ENCODE results near the gene CCNH. TPM values are rescaled to one million over a fixed set of nuclear protein-coding genes. Genes with fewer than 3 reads are reported as not detected.
A peak's percentile ranks its signal among the peaks of the same experiment; 100 is the strongest.

CCNH gene
- total and polyA plus RNA-seq, 2 of the 4 experiments (the other 2 are of a cell fraction): 37.4 to 100 TPM

DNA sequence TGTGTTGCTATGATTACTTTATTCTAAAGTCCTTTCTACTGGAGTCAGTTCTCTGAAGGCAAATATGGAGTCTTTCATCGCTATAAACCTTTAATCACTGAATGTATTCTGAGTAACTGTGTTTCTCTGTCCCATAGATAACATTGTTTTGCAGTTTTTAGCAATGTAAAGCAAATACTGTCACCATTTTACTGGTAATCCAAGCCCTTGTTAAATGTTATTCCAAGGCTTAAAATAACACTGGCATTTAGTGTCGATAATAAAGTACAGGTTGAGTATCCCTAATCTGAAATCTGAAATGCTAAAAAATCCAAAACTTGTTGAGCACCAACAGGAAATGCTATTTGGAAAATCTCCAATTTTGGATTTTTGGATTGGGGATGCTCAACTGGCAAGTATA, 24.6 kb downstream of the CCNH start:
- no TSS peak for BruUV-seq (replicated peaks)
- Histone ChIP-seq H3K4me2 (ENCODE audit: low read depth, low read length) (no peak overlapping the region), H3K23ac (ENCODE audit: low read depth, low read length) (no peak overlapping the region), H3K36me3 (ENCODE audit: control insufficient read depth, insufficient read depth, low read length) (peaks cover 26% of the 10 kb centered on the region), H3K9me1 (ENCODE audit: insufficient read depth, low read length) (peaks cover 6% of the 10 kb centered on the region; the same call in 1 of the 2 replicates), H2AFZ (replicated peaks; ENCODE audit: low read length, poor library complexity) (no peak overlapping the region), H3K18ac (ENCODE audit: low read depth, low read length) (no peak overlapping the region), H3K27me3 (ENCODE audit: control insufficient read depth, insufficient read depth, low read length) (no peaks in the 10 kb centered on the region), H2AK5ac (ENCODE audit: low read depth, low read length) (no peak overlapping the region), H2BK20ac (ENCODE audit: low read depth, low read length) (no peak overlapping the region), H4K5ac (ENCODE audit: low read depth, low read length) (no peak overlapping the region), H3K27ac (ENCODE audit: insufficient read depth, low read length) (no peak overlapping the region), H2BK120ac (ENCODE audit: low read depth, low read length) (no peak overlapping the region), H3K14ac (replicated peaks; ENCODE audit: low read depth, low read length) (no peak overlapping the region), H4K20me1 (ENCODE audit: insufficient read depth, low read length) (no peaks in the 10 kb centered on the region), H3K4me1 (ENCODE audit: control insufficient read depth, insufficient read depth, low read length) (peaks cover 11% of the 10 kb centered on the region; the same call in 1 of the 2 replicates), H3K9me3 (ENCODE audit: control insufficient read depth, insufficient read depth, low read length) (no peaks in the 10 kb centered on the region), H3K56ac (ENCODE audit: extremely low read depth, insufficient read depth, low read length) (no peak overlapping the region), H4K8ac (ENCODE audit: low read depth in 2 of 2, low read length in 2 of 2) (no peak overlapping the region), H2AK9ac (replicated peaks; ENCODE audit: low read depth, low read length, poor library complexity) (no peak overlapping the region), H3K4ac (ENCODE audit: low read depth, low read length) (no peak overlapping the region), H2BK5ac (ENCODE audit: low read depth, low read length, poor library complexity, severe bottlenecking) (peak overlapping the region; percentile 24), H3K79me1 (ENCODE audit: low read depth in 1 of 2, low read length in 2 of 2) (peaks cover 16 to 40% of the 10 kb centered on the region in 2 experiments), H3K9ac (ENCODE audit: low read depth, low read length) (no peak overlapping the region), H3K4me3 (ENCODE audit: insufficient read depth, low read depth, low read length) (no peak overlapping the region), H4K91ac (ENCODE audit: insufficient read depth, low read depth, low read length) (no peak overlapping the region), H2BK15ac (ENCODE audit: low read depth, low read length) (no peak overlapping the region)
- no peak for ATAC-seq (ENCODE audit: low read depth)
- dilution Hi-C loops (cut with HindIII; ENCODE audit: low sequenced_read_pairs, unreplicated experiment): no loop called here
- no CpG with 5 or more reads among the region's 2 CpGs for WGBS, 2 experiments (ENCODE audit: extremely low coverage in 2 of 2, insufficient read length in 1 of 2)
- CTCF ChIA-PET: no interaction called here
- intact Hi-C loops (cut with micrococcal nuclease): no loop called here
- in situ Hi-C loops (cut with MboI; ENCODE audit: low sequenced_read_pairs): no loop called here
- DNase-seq: no peak
- no peak for TF ChIP-seq MAFK (IDR thresholded peaks at IDR 0.05; ENCODE audit: low read depth, low read length)
- TF ChIP-seq CHD1 (IDR thresholded peaks at IDR 0.05; ENCODE audit: low read depth, low read length): no peak
- no peak for TF ChIP-seq CEBPB (IDR thresholded peaks at IDR 0.05; ENCODE audit: low read depth, low read length)
- TF ChIP-seq, protein P1, sequence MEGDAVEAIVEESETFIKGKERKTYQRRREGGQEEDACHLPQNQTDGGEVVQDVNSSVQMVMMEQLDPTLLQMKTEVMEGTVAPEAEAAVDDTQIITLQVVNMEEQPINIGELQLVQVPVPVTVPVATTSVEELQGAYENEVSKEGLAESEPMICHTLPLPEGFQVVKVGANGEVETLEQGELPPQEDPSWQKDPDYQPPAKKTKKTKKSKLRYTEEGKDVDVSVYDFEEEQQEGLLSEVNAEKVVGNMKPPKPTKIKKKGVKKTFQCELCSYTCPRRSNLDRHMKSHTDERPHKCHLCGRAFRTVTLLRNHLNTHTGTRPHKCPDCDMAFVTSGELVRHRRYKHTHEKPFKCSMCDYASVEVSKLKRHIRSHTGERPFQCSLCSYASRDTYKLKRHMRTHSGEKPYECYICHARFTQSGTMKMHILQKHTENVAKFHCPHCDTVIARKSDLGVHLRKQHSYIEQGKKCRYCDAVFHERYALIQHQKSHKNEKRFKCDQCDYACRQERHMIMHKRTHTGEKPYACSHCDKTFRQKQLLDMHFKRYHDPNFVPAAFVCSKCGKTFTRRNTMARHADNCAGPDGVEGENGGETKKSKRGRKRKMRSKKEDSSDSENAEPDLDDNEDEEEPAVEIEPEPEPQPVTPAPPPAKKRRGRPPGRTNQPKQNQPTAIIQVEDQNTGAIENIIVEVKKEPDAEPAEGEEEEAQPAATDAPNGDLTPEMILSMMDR (conservative IDR thresholded peaks at IDR 0.05; ENCODE audit: low read depth, low read length): no peak
- TF ChIP-seq FOS (IDR thresholded peaks at IDR 0.05; ENCODE audit: low read depth, low read length): no peak
- no peak for TF ChIP-seq RFX5 (IDR thresholded peaks at IDR 0.05; ENCODE audit: low read depth, low read length)
- no peak for TF ChIP-seq SMC3 (IDR thresholded peaks at IDR 0.05; ENCODE audit: low read depth, low read length)
- TF ChIP-seq MXI1 (IDR thresholded peaks at IDR 0.05; ENCODE audit: borderline replicate concordance, low read depth, low read length): no peak
- no peak for TF ChIP-seq MAZ (IDR thresholded peaks at IDR 0.05; ENCODE audit: borderline replicate concordance, low read depth, low read length)
- POLR2A ChIA-PET (ENCODE audit: unreplicated experiment): no interaction called here

All from IMR-90 (cell line).